HepG2 (cell line): ENCODE results near the gene RUVBL2. TPM values are rescaled to one million over a fixed set of nuclear protein-coding genes. Genes with fewer than 3 reads are reported as not detected.

ENCODE experiments used
- ATAC-seq: fragments of 200-7000 bp; cut with Tn5 transposase; 3 replicates; pipeline ENCODE4 v1.9.1; 2020; ENCODE audit warnings: mild to moderate bottlenecking, moderate library complexity
- BruUV-seq: library from RNA; stranded (reverse); fragments of 400-500 nt; replicated peaks from 2 replicates; lab custom pipeline; 2021; lab: Mats Ljungman, UMichigan
- CTCF ChIA-PET: fragments of 300-600 bp; formaldehyde crosslinking; extraction: SDS; loops from one replicate; lab custom pipeline; 2021; ENCODE audit warnings: low total read pairs, inconsistent platforms, low intra/inter-chr PET ratio; lab: Yijun Ruan, JAX
- POLR2A ChIA-PET: fragments of 350-600 bp; sonication (Branson Sonifier 250); formaldehyde crosslinking; loops from one replicate; lab custom pipeline; 2020; ENCODE audit warnings: antibody characterized with exemption, inconsistent platforms; lab: Yijun Ruan, JAX
- DNase-seq: peaks from one replicate; pipeline ENCODE4 v3.0.0-alpha.2; 2015; ENCODE audit warnings: low spot score
- FAIRE-seq: peaks from 3 replicates; lab custom pipeline; 2011; peaks lifted over from hg19 to GRCh38; lab: Jason Lieb, UNC
- H2AFZ ChIP-seq: one replicate; pipeline ENCODE4 v1.6.1; 2011; ENCODE audit warnings: low read length, inconsistent platforms
- H3K27ac ChIP-seq: fragments of 300-600 bp; 3 replicates; pipeline ENCODE4 v1.8.0; 2011; ENCODE audit warnings: mixed run types, mild to moderate bottlenecking, mixed read lengths, low read length, inconsistent platforms; ENCODE audit not compliant: insufficient read depth; ENCODE audit errors: extremely low read length
- H3K27me3 ChIP-seq, 2 experiments: fragments of 200-600 bp in 1 of 2; 2 replicates in 1 of 2; 3 replicates in 1 of 2; pipeline versions ENCODE4 v1.6.0 to v1.8.0; 2011; ENCODE audit warnings: low read length in 2 of 2, mild to moderate bottlenecking in 2 of 2, moderate library complexity in 2 of 2, inconsistent platforms in 1 of 2; ENCODE audit not compliant: insufficient read depth in 2 of 2, control insufficient read depth in 1 of 2
- H3K36me3 ChIP-seq, 2 experiments: fragments of 200-600 bp in 1 of 2; replicated peaks in 1 of 2; 2 replicates in 1 of 2; 3 replicates in 1 of 2; pipeline versions ENCODE4 v1.5.1 to v1.8.0; 2011; ENCODE audit warnings: low read length in 2 of 2, inconsistent platforms in 1 of 2; ENCODE audit not compliant: insufficient read depth in 2 of 2, control insufficient read depth in 1 of 2
- H3K4me1 ChIP-seq: 2 replicates; pipeline ENCODE4 v1.5.1; 2012; ENCODE audit warnings: low read length, inconsistent platforms; ENCODE audit not compliant: insufficient read depth
- H3K4me2 ChIP-seq: 2 replicates; pipeline ENCODE4 v1.6.0; 2011; ENCODE audit warnings: low read depth, low read length, inconsistent platforms
- H3K4me3 ChIP-seq, 3 experiments: fragments of 200-600 bp in 1 of 3; sonication (generic), shearing (Covaris generic) in 1 of 3; replicated peaks in 1 of 3; 2 replicates each; pipeline ENCODE4 v1.5.1; 2011 to 2016; ENCODE audit warnings: low read length in 3 of 3, inconsistent platforms in 2 of 3, low read depth in 2 of 3, mild to moderate bottlenecking in 2 of 3, control low read depth in 1 of 3, mixed read lengths in 1 of 3; ENCODE audit not compliant: insufficient read depth in 1 of 3
- H3K79me2 ChIP-seq: one replicate; pipeline ENCODE4 v1.6.1; 2011; ENCODE audit warnings: low read length, inconsistent platforms; ENCODE audit not compliant: insufficient read depth
- H3K9ac ChIP-seq: 2 replicates; pipeline ENCODE4 v1.6.0; 2011; ENCODE audit warnings: mild to moderate bottlenecking, low read depth, low read length, inconsistent platforms; ENCODE audit not compliant: insufficient read depth
- H3K9me3 ChIP-seq: 2 replicates; pipeline ENCODE4 v1.5.1; 2012; ENCODE audit warnings: mild to moderate bottlenecking, low read length
- H4K20me1 ChIP-seq: 2 replicates; pipeline ENCODE4 v1.6.0; 2011; ENCODE audit warnings: inconsistent platforms, mild to moderate bottlenecking, low read length, moderate library complexity; ENCODE audit not compliant: insufficient read depth
- CAMTA2 ChIP-seq: sonication (generic); formaldehyde crosslinking; IDR thresholded peaks from 2 replicates; pipeline ENCODE4 v1.4.0; 2020; ENCODE audit warnings: mild to moderate bottlenecking, missing genetic modification reagents, borderline replicate concordance
- CHD2 ChIP-seq: IDR thresholded peaks from 2 replicates; pipeline ENCODE4 v1.6.1; 2011; ENCODE audit warnings: low read depth, low read length, improper control_type of control experiment
- ELF1 ChIP-seq: sonication (generic); formaldehyde crosslinking; IDR thresholded peaks from 2 replicates; pipeline ENCODE4 v1.4.0; 2020; ENCODE audit warnings: missing genetic modification reagents
- HDAC6 ChIP-seq: fragments of 200-600 bp; sonication (generic); IDR thresholded peaks from 2 replicates; pipeline ENCODE4 v1.7.0; 2017; ENCODE audit warnings: mild to moderate bottlenecking, antibody characterized with exemption, low read length, low read depth
- HES4 ChIP-seq: sonication (generic); formaldehyde crosslinking; IDR thresholded peaks from 2 replicates; pipeline ENCODE4 v1.9.0; 2021; ENCODE audit warnings: mild to moderate bottlenecking, missing genetic modification reagents, borderline replicate concordance
- MYC ChIP-seq: sonication (generic); formaldehyde crosslinking; IDR thresholded peaks from 2 replicates; pipeline ENCODE4 v1.9.0; 2021; ENCODE audit warnings: missing genetic modification reagents, borderline replicate concordance
- NFYB ChIP-seq: sonication (generic); formaldehyde crosslinking; IDR thresholded peaks from 2 replicates; pipeline ENCODE4 v1.4.0; 2020; ENCODE audit warnings: missing genetic modification reagents
- SKI ChIP-seq: fragments of 450-650 bp; IDR thresholded peaks from one replicate; pipeline ENCODE4 v1.6.1; 2018; ENCODE audit warnings: mild to moderate bottlenecking; ENCODE audit not compliant: partially characterized antibody
- ZMYM2 ChIP-seq: sonication (generic); formaldehyde crosslinking; IDR thresholded peaks from 2 replicates; pipeline ENCODE4 v1.8.0; 2022; ENCODE audit warnings: mild to moderate bottlenecking, missing genetic modification reagents
- ZNF124 ChIP-seq: sonication (generic); formaldehyde crosslinking; IDR thresholded peaks from 2 replicates; pipeline ENCODE4 v1.4.0; 2020; ENCODE audit warnings: missing genetic modification reagents
- ZNF333 ChIP-seq: sonication (generic); formaldehyde crosslinking; IDR thresholded peaks from 2 replicates; pipeline ENCODE4 v1.4.0; 2020; ENCODE audit warnings: mild to moderate bottlenecking, missing genetic modification reagents, borderline replicate concordance
- ZNF501 ChIP-seq: sonication (generic); formaldehyde crosslinking; IDR thresholded peaks from 2 replicates; pipeline ENCODE4 v1.5.1; 2020; ENCODE audit warnings: mild to moderate bottlenecking, moderate library complexity, missing genetic modification reagents
- ZNF615 ChIP-seq: sonication (generic); formaldehyde crosslinking; IDR thresholded peaks from 2 replicates; pipeline ENCODE4 v1.5.0; 2020; ENCODE audit warnings: mild to moderate bottlenecking, missing genetic modification reagents, borderline replicate concordance
- ZNF788 ChIP-seq: sonication (generic); formaldehyde crosslinking; IDR thresholded peaks from 2 replicates; pipeline ENCODE4 v1.5.0; 2020; ENCODE audit warnings: mild to moderate bottlenecking, missing genetic modification reagents, borderline replicate concordance
- WGBS: methylation state at CpG from one replicate; pipeline ENCODE4 v1.1.6; 2017; ENCODE audit warnings: low lambda C conversion rate; 5-methylcytosine and 5-hydroxymethylcytosine counted together
- in situ Hi-C: cut with HindIII; loops from 2 replicates; pipeline ENCODE4 v1.10.0; 2017; ENCODE audit warnings: low pct_unique_long_range_greater_than_20kb; ENCODE audit not compliant: extremely low pct_ligation_motif_present
- intact Hi-C: fragments of 100-400 bp; cut with micrococcal nuclease; formaldehyde crosslinking; loops from one replicate; pipeline ENCODE4 v1.10.0; 2022; ENCODE audit not compliant: unreplicated experiment
- polyA plus RNA-seq, 8 experiments: library from polyadenylated mRNA; depleted of rRNA in 3 of 8; stranded (reverse) in 7 of 8; unstranded in 1 of 8; fragments of >200 nt; fragmentation: Illumina TruSeq in 4 of 8; extraction: Trizol in 4 of 8; gene quantifications; 2 replicates each; pipeline versions ENCODE4 v1.2.1 to v1.2.3, GENCODE V29; 2011 to 2016; ENCODE audit warnings: low read depth in 4 of 8, missing spikeins in 1 of 8, mixed read lengths in 1 of 8; ENCODE audit not compliant: insufficient read depth in 1 of 8
- total RNA-seq, 5 experiments: library from RNA; depleted of rRNA; stranded (reverse); fragments of >200 nt; fragmentation: Illumina TruSeq; extraction: Trizol; gene quantifications; 2 replicates each; pipeline ENCODE4 v1.2.3, GENCODE V29; 2016; ENCODE audit warnings: low read depth in 1 of 5
- TF ChIP-seq, protein P1 (sequence below): sonication (generic); formaldehyde crosslinking; IDR thresholded peaks from 2 replicates; pipeline ENCODE4 v1.5.0; 2020; ENCODE audit warnings: mild to moderate bottlenecking, missing genetic modification reagents, borderline replicate concordance
- TF ChIP-seq, protein P2 (sequence below): sonication (generic); formaldehyde crosslinking; IDR thresholded peaks from 2 replicates; pipeline ENCODE4 v1.5.1; 2020; ENCODE audit warnings: mild to moderate bottlenecking, missing genetic modification reagents, moderate library complexity

Gene RUVBL2
- total and polyA plus RNA-seq, 2 of the 13 experiments (the other 11 are each of a cell fraction or from before 2014, with no cell fraction given): 120 to 122 TPM

DNA sequence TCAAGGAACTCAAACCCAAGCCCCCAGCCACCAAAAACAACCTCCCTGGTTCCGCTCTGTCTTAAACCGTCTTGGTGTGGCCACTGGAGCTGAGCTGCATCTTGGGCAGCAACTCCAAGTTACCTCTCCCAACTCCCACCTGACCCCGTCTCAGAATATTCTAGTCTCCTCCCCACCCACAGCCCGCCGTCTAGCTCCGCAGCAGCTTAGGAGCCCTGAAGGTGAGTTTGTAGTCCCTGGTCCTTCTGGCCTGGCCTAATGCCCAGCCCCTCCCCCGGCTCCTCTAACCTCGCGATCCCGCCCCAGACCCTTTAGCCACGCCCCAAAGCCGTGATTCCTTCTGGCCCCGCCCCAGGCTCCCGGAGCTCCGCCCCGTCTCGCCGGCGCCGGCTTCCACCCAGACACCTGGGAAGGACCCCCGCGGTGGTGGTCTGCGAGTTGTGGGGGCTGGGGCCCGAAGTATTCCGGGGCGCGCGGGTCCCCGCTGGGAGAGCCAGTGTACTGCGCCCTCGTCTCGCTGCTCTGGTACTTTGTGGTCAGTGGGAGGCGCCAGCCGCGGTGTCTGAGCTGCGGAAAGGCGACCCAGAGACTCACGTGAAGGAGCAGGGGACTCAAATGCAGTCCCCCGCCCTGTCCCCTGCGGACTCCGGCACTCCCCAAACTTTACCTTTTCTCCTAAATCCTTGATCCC, 25.7 kb downstream of the RUVBL2 start:
- POLR2A ChIA-PET: interaction anchor here (0.8 to 2.9 kb wide), 4 partner anchors 14 to 106 kb away, joined by 3 to 21 read pairs (median 4); partner anchors contain the start of genes GYS1 and RUVBL2
- no peaks in the 10 kb centered on the region for H3K79me2 ChIP-seq
- DNase-seq: peak; percentile 67
- TF ChIP-seq ZNF501 (CRISPR knock-in tag) (peak; percentile 27; the same call in 1 of the 2 replicates), ZMYM2 (CRISPR knock-in tag) (no peak), ZNF333 (no peak), ZNF124 (CRISPR knock-in tag) (no peak), CAMTA2 (CRISPR knock-in tag) (no peak), ZNF615 (no peak), NFYB (CRISPR knock-in tag) (no peak), HDAC6 (no peak), ZNF788 (peak; percentile 49; the same call in 1 of the 2 replicates), HES4 (CRISPR knock-in tag) (no peak), ELF1 (no peak), MYC (CRISPR knock-in tag) (0 out of 2 replicates have a peak, but pooled peaks have one; percentile 20), SKI (peak; percentile 50), CHD2 (peak; percentile 73; the same call in 1 of the 2 replicates)
- TF ChIP-seq, protein P1, sequence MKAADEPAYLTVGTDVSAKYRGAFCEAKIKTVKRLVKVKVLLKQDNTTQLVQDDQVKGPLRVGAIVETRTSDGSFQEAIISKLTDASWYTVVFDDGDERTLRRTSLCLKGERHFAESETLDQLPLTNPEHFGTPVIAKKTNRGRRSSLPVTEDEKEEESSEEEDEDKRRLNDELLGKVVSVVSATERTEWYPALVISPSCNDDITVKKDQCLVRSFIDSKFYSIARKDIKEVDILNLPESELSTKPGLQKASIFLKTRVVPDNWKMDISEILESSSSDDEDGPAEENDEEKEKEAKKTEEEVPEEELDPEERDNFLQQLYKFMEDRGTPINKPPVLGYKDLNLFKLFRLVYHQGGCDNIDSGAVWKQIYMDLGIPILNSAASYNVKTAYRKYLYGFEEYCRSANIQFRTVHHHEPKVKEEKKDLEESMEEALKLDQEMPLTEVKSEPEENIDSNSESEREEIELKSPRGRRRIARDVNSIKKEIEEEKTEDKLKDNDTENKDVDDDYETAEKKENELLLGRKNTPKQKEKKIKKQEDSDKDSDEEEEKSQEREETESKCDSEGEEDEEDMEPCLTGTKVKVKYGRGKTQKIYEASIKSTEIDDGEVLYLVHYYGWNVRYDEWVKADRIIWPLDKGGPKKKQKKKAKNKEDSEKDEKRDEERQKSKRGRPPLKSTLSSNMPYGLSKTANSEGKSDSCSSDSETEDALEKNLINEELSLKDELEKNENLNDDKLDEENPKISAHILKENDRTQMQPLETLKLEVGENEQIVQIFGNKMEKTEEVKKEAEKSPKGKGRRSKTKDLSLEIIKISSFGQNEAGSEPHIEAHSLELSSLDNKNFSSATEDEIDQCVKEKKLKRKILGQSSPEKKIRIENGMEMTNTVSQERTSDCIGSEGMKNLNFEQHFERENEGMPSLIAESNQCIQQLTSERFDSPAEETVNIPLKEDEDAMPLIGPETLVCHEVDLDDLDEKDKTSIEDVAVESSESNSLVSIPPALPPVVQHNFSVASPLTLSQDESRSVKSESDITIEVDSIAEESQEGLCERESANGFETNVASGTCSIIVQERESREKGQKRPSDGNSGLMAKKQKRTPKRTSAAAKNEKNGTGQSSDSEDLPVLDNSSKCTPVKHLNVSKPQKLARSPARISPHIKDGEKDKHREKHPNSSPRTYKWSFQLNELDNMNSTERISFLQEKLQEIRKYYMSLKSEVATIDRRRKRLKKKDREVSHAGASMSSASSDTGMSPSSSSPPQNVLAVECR: 0 out of 2 replicates have a peak, but pooled peaks have one; percentile 6
- TF ChIP-seq, protein P2, sequence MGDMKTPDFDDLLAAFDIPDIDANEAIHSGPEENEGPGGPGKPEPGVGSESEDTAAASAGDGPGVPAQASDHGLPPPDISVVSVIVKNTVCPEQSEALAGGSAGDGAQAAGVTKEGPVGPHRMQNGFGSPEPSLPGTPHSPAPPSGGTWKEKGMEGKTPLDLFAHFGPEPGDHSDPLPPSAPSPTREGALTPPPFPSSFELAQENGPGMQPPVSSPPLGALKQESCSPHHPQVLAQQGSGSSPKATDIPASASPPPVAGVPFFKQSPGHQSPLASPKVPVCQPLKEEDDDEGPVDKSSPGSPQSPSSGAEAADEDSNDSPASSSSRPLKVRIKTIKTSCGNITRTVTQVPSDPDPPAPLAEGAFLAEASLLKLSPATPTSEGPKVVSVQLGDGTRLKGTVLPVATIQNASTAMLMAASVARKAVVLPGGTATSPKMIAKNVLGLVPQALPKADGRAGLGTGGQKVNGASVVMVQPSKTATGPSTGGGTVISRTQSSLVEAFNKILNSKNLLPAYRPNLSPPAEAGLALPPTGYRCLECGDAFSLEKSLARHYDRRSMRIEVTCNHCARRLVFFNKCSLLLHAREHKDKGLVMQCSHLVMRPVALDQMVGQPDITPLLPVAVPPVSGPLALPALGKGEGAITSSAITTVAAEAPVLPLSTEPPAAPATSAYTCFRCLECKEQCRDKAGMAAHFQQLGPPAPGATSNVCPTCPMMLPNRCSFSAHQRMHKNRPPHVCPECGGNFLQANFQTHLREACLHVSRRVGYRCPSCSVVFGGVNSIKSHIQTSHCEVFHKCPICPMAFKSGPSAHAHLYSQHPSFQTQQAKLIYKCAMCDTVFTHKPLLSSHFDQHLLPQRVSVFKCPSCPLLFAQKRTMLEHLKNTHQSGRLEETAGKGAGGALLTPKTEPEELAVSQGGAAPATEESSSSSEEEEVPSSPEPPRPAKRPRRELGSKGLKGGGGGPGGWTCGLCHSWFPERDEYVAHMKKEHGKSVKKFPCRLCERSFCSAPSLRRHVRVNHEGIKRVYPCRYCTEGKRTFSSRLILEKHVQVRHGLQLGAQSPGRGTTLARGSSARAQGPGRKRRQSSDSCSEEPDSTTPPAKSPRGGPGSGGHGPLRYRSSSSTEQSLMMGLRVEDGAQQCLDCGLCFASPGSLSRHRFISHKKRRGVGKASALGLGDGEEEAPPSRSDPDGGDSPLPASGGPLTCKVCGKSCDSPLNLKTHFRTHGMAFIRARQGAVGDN: peak; percentile 45

More for the DNA sequence above, 25.7 kb downstream of the RUVBL2 start:
- WGBS: 9% methylated on average over 19 of the region's 41 CpGs
- FAIRE-seq (no peak), ATAC-seq (peak; percentile 71)
- Histone ChIP-seq H3K9ac (peak overlapping the region; percentile 54; the same call in 1 of the 2 replicates), H3K27ac (no peak overlapping the region), H3K27me3 (peaks cover 0 to 25% of the 10 kb centered on the region in 2 experiments; a peak in 3 of 5 replicates), H3K4me1 (peaks cover 27% of the 10 kb centered on the region), H3K36me3 (peaks cover 4 to 13% of the 10 kb centered on the region in 2 experiments; a peak in 4 of 5 replicates), H3K4me2 (peak overlapping the region; percentile 98), H3K4me3 (peak overlapping the region; percentile 53 to 63 (median 61)), H3K9me3 (no peaks in the 10 kb centered on the region), H2AFZ (no peak overlapping the region), H4K20me1 (no peaks in the 10 kb centered on the region)
- no TSS peak for BruUV-seq
- CTCF ChIA-PET: no interaction called here
- intact Hi-C loops: no loop called here
- in situ Hi-C loops: no loop called here
